HG03439 (cell line): Measurements from ENCODE around the gene SLC35F5.
A peak's percentile ranks its signal among the peaks of the same experiment; 100 is the strongest.
"Not testable (repeated sequence)": the region's sequence is repeated elsewhere in the genome, so short reads cannot be mapped to it uniquely, and the experiment has no call there.

ENCODE experiments used
- ATAC-seq: cut with Tn5 transposase; IDR thresholded peaks from one replicate; pipeline ENCODE4 v1.9.1; 2021; ENCODE audit warnings: mild to moderate bottlenecking, moderate library complexity; ENCODE audit not compliant: unreplicated experiment

SLC35F5 gene

GRCh38 chr2:113755835-113756354 is 547 bp downstream of the SLC35F5 start:
- ATAC-seq: peak; percentile 47

GRCh38 chr2:113755035-113755834 is 1.2 kb downstream of the SLC35F5 start:
- ATAC-seq: no peak

GRCh38 chr2:113754160-113754559 is 2.3 kb downstream of the SLC35F5 start:
- ATAC-seq: no peak

GRCh38 chr2:113750385-113750784 is 6.1 kb downstream of the SLC35F5 start:
- ATAC-seq: no peak

GRCh38 chr2:113741091-113741490 is 15.4 kb downstream of the SLC35F5 start:
- no peak for ATAC-seq

GRCh38 chr2:113739849-113740248 is 16.6 kb downstream of the SLC35F5 start:
- no peak for ATAC-seq

GRCh38 chr2:113734185-113734584 is 22.3 kb downstream of the SLC35F5 start:
- peak; percentile 87 for ATAC-seq

GRCh38 chr2:113724010-113724409 is 32.4 kb downstream of the SLC35F5 start:
- no peak for ATAC-seq

- no peak for ATAC-seq
Observed at GRCh38 chr2:113723411-113723810, 33.0 kb downstream of the SLC35F5 start.

- no peak for ATAC-seq
Observed at GRCh38 chr2:113720167-113720566, 36.3 kb downstream of the SLC35F5 start.

- no peak for ATAC-seq
Observed at GRCh38 chr2:113716291-113716690, 40.2 kb downstream of the SLC35F5 start.

GRCh38 chr2:113712941-113713340 is 43.5 kb downstream of the SLC35F5 start:
- no peak for ATAC-seq

GRCh38 chr2:113711851-113712250 is 44.6 kb downstream of the SLC35F5 start:
- ATAC-seq: no peak

GRCh38 chr2:113709022-113709421 is 47.4 kb downstream of the SLC35F5 start:
- no peak for ATAC-seq

- ATAC-seq: no peak
Observed at GRCh38 chr2:113707106-113707505, 49.3 kb downstream of the SLC35F5 start.

- no peak for ATAC-seq
Observed at GRCh38 chr2:113705982-113706523, 50.4 kb downstream of the SLC35F5 start.

- not testable (repeated sequence) for ATAC-seq
Observed at GRCh38 chr2:113704300-113704993, 52.0 kb downstream of the SLC35F5 start.

GRCh38 chr2:113703386-113704299 is 52.8 kb downstream of the SLC35F5 start:
- ATAC-seq: no peak

GRCh38 chr2:113700186-113700841 is 56.1 kb downstream of the SLC35F5 start:
- peak; percentile 85 for ATAC-seq

GRCh38 chr2:113698892-113699447 is 57.5 kb downstream of the SLC35F5 start:
- ATAC-seq: no peak
